IPS-20b (cell line): ENCODE results near the gene UCN.

Experiments used
- H3K27ac ChIP-seq: one replicate; pipeline ENCODE4 v1.5.1; 2013; ENCODE audit warnings: low read length
- H3K27me3 ChIP-seq: 2 replicates; pipeline ENCODE4 v1.6.1; 2013; ENCODE audit warnings: mild to moderate bottlenecking, low read length, inconsistent platforms; ENCODE audit not compliant: insufficient read depth
- H3K36me3 ChIP-seq: 2 replicates; pipeline ENCODE4 v1.6.1; 2013; ENCODE audit warnings: low read depth, mild to moderate bottlenecking, inconsistent platforms, low read length, moderate library complexity; ENCODE audit not compliant: insufficient read depth
- H3K4me1 ChIP-seq: 2 replicates; pipeline ENCODE4 v1.6.1; 2013; ENCODE audit warnings: mild to moderate bottlenecking, control low read depth, inconsistent platforms, low read length, moderate library complexity; ENCODE audit not compliant: insufficient read depth
- H3K4me3 ChIP-seq: 2 replicates; pipeline ENCODE4 v1.5.1; 2013; ENCODE audit warnings: mild to moderate bottlenecking, low read length, inconsistent platforms
- H3K9ac ChIP-seq: 2 replicates; pipeline ENCODE4 v1.6.1; 2013; ENCODE audit warnings: low read depth, mild to moderate bottlenecking, inconsistent platforms, low read length, moderate library complexity
- H3K9me3 ChIP-seq: 2 replicates; pipeline ENCODE4 v1.6.1; 2013; ENCODE audit warnings: mild to moderate bottlenecking, low read depth, low read length, inconsistent platforms; ENCODE audit not compliant: insufficient read depth

UCN gene

GRCh38 chr2:27313882-27314645, 5.8 kb upstream of the UCN start:
- Histone ChIP-seq H3K4me3 (no peak overlapping the region), H3K9me3 (no peaks in the 10 kb centered on the region), H3K4me1 (peaks cover 8% of the 10 kb centered on the region), H3K36me3 (no peaks in the 10 kb centered on the region; the same call in 1 of the 2 replicates), H3K27ac (no peak overlapping the region), H3K9ac (no peak overlapping the region), H3K27me3 (peaks cover 9% of the 10 kb centered on the region; the same call in 1 of the 2 replicates)

DNA sequence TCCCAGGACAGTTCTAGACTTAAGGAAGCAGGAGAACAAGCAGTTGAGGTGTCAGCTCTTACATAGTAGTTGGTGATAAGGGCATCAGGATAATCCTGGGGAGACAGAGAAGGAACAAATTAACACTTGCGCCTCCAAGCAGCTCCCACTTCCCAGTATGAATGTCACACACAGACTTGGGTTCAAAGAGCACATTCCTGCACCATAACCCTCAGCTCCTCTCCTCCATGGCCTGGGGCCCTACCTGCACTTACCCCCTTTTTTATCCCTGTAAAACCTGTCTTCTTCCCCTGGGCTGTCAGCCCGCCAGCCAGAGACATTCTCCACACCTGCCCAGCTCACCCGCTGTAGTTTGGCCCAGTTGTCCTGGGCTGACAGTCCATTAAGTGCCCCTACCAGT, 3.9 kb upstream of the UCN start:
- H3K9ac ChIP-seq = no peak overlapping the region
- H3K36me3 ChIP-seq = no peaks in the 10 kb centered on the region; the same call in 1 of the 2 replicates
- no peak overlapping the region for H3K27ac ChIP-seq
- peaks cover 28% of the 10 kb centered on the region for H3K27me3 ChIP-seq
- no peaks in the 10 kb centered on the region for H3K9me3 ChIP-seq
- peaks cover 8% of the 10 kb centered on the region for H3K4me1 ChIP-seq
- no peak overlapping the region for H3K4me3 ChIP-seq

GRCh38 chr2:27309651-27310050, 1.4 kb upstream of the UCN start:
- Histone ChIP-seq H3K4me1 (no peaks in the 10 kb centered on the region), H3K9me3 (no peaks in the 10 kb centered on the region), H3K27me3 (peaks cover 53% of the 10 kb centered on the region), H3K9ac (no peak overlapping the region), H3K4me3 (no peak overlapping the region), H3K27ac (no peak overlapping the region), H3K36me3 (no peaks in the 10 kb centered on the region; the same call in 1 of the 2 replicates)

DNA sequence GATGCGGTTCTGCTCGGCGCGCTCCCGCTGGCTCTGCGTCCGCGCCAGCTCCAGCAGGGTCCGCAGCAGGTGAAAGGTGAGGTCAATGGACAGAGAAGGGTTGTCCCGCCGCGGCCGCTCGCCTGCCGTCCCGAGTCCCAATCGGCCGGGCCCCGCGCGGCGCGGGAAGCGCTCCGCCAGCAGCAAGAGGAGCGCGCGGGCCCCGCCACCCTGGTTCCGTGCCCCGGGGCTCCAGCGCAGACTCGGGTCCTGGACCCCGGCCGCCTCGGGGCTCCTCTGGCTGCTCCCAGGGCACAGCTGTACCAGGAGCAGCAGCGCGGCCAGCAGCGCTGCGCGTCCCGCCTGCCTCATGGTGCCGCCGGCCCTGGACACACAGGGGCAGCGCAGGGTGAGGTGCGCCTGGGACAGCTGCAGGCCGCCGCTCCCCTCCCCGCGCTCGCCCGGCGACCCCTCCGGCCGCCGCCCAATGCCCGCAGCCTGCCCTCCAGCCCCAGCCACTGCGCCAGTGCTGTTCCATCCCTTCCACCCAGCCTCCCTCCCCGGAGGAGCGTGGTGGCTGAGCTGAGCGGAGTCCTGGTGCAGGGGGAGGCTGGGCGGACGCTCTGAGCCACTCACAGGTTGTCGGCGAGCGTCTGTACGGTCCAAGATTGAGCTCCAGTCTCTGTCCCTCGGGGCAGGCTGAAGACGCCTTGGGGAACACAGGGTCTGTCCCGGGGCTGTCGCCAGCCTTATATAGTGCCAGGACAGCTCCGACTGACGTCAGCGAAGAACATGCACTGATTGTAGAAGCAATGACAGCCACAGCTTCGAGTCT, 493 bp downstream of the UCN start:
- no peaks in the 10 kb centered on the region; the same call in 1 of the 2 replicates for H3K36me3 ChIP-seq
- H3K9me3 ChIP-seq = no peaks in the 10 kb centered on the region
- H3K27me3 ChIP-seq = peaks cover 58% of the 10 kb centered on the region
- H3K9ac ChIP-seq = no peak overlapping the region
- H3K27ac ChIP-seq = no peak overlapping the region
- no peaks in the 10 kb centered on the region for H3K4me1 ChIP-seq
- peak overlapping the region; percentile 47; the same call in 1 of the 2 replicates for H3K4me3 ChIP-seq

GRCh38 chr2:27307287-27307544, 1.0 kb downstream of the UCN start:
- no peak overlapping the region for H3K9ac ChIP-seq
- no peak overlapping the region; the same call in 1 of the 2 replicates for H3K4me3 ChIP-seq
- H3K9me3 ChIP-seq = no peaks in the 10 kb centered on the region
- H3K4me1 ChIP-seq = no peaks in the 10 kb centered on the region
- H3K27me3 ChIP-seq = peaks cover 58% of the 10 kb centered on the region
- no peak overlapping the region for H3K27ac ChIP-seq
- H3K36me3 ChIP-seq = no peaks in the 10 kb centered on the region; the same call in 1 of the 2 replicates

- no peaks in the 10 kb centered on the region for H3K9me3 ChIP-seq
- no peak overlapping the region for H3K9ac ChIP-seq
- no peaks in the 10 kb centered on the region; the same call in 1 of the 2 replicates for H3K36me3 ChIP-seq
- H3K4me3 ChIP-seq = peak overlapping the region; percentile 22; the same call in 1 of the 2 replicates
- H3K27me3 ChIP-seq = peaks cover 58% of the 10 kb centered on the region
- no peak overlapping the region for H3K27ac ChIP-seq
- no peaks in the 10 kb centered on the region for H3K4me1 ChIP-seq
Measured at GRCh38 chr2:27306573-27307286, 1.5 kb downstream of the UCN start.

DNA sequence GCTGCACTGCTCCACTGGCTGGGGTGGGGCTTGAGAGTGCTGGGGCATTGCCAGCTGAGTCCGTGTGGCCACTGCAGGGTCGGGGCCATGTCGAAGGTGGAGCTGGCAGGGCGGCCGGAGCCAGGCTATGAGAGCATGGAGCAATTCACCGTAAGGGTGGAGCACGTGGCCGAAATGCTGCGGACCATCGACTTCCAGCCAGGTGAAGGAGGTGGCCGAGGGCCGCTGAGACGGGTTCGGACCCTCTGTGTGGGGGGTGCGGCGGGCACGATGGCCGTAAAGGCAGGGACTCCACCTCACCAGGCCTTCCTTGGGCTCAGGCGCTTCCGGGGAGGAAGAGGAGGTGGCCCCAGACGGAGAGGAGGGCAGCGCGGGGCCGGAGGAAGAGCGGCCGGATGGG, 2.1 kb downstream of the UCN start:
- Histone ChIP-seq H3K4me3 (no peak overlapping the region), H3K27ac (no peak overlapping the region), H3K27me3 (peaks cover 58% of the 10 kb centered on the region), H3K4me1 (no peaks in the 10 kb centered on the region), H3K9ac (no peak overlapping the region), H3K36me3 (no peaks in the 10 kb centered on the region; the same call in 1 of the 2 replicates), H3K9me3 (no peaks in the 10 kb centered on the region)

DNA sequence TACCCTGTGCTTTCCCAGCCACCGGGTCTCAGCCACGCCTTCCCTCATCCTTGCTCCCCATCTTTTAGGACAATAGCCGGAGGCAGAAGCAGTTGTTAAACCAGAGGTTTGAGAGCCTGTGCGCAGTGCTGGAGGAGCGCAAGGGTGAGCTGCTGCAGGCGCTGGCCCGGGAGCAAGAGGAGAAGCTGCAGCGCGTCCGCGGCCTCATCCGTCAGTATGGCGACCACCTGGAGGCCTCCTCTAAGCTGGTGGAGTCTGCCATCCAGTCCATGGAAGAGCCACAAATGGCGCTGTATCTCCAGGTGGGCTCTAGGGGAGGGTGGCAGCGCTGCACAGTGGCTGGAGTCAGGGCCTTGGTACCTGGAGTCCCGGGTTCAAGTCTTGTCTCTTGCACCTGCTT, 2.7 kb downstream of the UCN start:
- Histone ChIP-seq H3K4me3 (no peak overlapping the region), H3K27ac (no peak overlapping the region), H3K36me3 (no peaks in the 10 kb centered on the region; the same call in 1 of the 2 replicates), H3K27me3 (peaks cover 58% of the 10 kb centered on the region), H3K4me1 (no peaks in the 10 kb centered on the region), H3K9ac (no peak overlapping the region), H3K9me3 (no peaks in the 10 kb centered on the region)

- peaks cover 55% of the 10 kb centered on the region for H3K27me3 ChIP-seq
- no peak overlapping the region for H3K27ac ChIP-seq
- H3K4me1 ChIP-seq = no peaks in the 10 kb centered on the region
- no peaks in the 10 kb centered on the region for H3K9me3 ChIP-seq
- no peak overlapping the region for H3K4me3 ChIP-seq
- H3K9ac ChIP-seq = no peak overlapping the region
- no peaks in the 10 kb centered on the region; the same call in 1 of the 2 replicates for H3K36me3 ChIP-seq
Measured at GRCh38 chr2:27304488-27305240, 3.6 kb downstream of the UCN start.

DNA sequence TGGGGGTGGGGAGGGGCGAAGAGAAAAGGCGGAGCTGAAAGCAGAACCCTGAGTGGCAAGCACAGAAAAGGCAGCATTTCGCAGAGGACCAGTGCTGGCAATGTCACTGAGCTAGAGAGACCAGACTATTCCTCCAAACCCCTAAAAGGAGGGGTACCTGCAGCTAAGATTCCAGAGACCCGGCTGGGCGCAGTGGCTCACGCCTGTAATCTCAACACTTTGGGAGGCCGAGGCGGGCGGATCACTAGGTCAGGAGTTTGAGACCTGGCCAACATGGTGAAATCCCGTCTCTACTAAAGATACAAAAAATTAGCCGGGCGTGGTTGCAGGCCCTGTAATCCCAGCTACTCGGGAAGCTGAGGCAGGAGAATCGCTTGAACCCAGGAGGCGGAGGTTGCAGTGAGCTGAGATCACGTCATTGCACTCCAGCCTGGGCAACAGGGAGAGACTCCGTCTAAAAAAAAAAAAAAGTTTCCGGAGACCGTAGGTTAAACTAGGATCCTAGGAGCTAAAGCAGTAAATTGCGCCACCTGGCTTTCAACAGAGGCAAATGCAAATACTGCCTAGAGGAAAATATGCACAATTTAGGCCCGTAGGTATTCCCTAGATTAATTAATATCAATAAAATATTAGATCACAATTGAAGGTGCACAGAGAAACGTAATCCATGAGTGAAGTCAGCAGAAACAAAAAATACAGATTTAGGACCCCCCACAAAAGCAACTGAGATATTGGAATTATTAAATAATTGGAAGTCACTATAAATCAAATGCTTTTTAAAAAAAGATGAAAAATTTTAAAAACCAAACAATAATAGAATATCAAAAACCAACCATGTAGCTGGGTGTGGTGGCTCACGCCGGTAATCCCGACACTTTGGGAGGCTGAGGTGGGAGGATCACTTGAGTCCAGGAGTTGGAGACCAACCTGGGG, 4.9 kb downstream of the UCN start:
- no peak overlapping the region for H3K27ac ChIP-seq
- H3K9me3 ChIP-seq = no peaks in the 10 kb centered on the region
- H3K4me1 ChIP-seq = no peaks in the 10 kb centered on the region
- H3K36me3 ChIP-seq = no peaks in the 10 kb centered on the region
- H3K9ac ChIP-seq = no peak overlapping the region; the same call in 1 of the 2 replicates
- peaks cover 42% of the 10 kb centered on the region for H3K27me3 ChIP-seq
- H3K4me3 ChIP-seq = peak overlapping the region; percentile 30; the same call in 1 of the 2 replicates
